ENCODE results near the gene C8G.

C8G gene

GRCh38 chr9:136968333-136969127, 23.5 kb downstream of the C8G start:
- no peak for DNase-seq (ENCODE audit: low spot score)

- DNase-seq (ENCODE audit: low spot score), result no peak
Measured at GRCh38 chr9:136969150-136969549, 24.1 kb downstream of the C8G start.

GRCh38 chr9:136969774-136970173, 24.7 kb downstream of the C8G start:
- no peak for DNase-seq (ENCODE audit: low spot score)

- DNase-seq (ENCODE audit: low spot score), result no peak
Measured at GRCh38 chr9:136970361-136970760, 25.3 kb downstream of the C8G start.

GRCh38 chr9:136971746-136972145, 26.7 kb downstream of the C8G start:
- no peak for DNase-seq (ENCODE audit: low spot score)

GRCh38 chr9:136972335-136972734, 27.3 kb downstream of the C8G start:
- DNase-seq (ENCODE audit: low spot score), result no peak

- no peak for DNase-seq (ENCODE audit: low spot score)
Measured at GRCh38 chr9:136972743-136973142, 27.7 kb downstream of the C8G start.

- no peak for DNase-seq (ENCODE audit: low spot score)
Measured at GRCh38 chr9:136973618-136974617, 28.9 kb downstream of the C8G start.

- no peak for DNase-seq (ENCODE audit: low spot score)
Measured at GRCh38 chr9:136974817-136975535, 29.9 kb downstream of the C8G start.

- no peak for DNase-seq (ENCODE audit: low spot score)
Measured at GRCh38 chr9:136975644-136976043, 30.6 kb downstream of the C8G start.

- DNase-seq (ENCODE audit: low spot score), result no peak
Measured at GRCh38 chr9:136977223-136977622, 32.2 kb downstream of the C8G start, which contains the start of gene PTGDS. PTGDS (plus strand) TSS chr9:136977504; CDS start chr9:136977579, 75 bp downstream.

GRCh38 chr9:136977649-136978072, 32.6 kb downstream of the C8G start:
- DNase-seq (ENCODE audit: low spot score), result no peak

- peak; percentile 94 for DNase-seq (ENCODE audit: low spot score)
Measured at GRCh38 chr9:136978073-136978864, 33.2 kb downstream of the C8G start.

- DNase-seq (ENCODE audit: low spot score), result no peak
Measured at GRCh38 chr9:136978865-136979544, 34.0 kb downstream of the C8G start.

GRCh38 chr9:136979769-136980587, 34.9 kb downstream of the C8G start:
- DNase-seq (ENCODE audit: low spot score), result no peak

GRCh38 chr9:136980669-136981478, 35.8 kb downstream of the C8G start:
- no peak for DNase-seq (ENCODE audit: low spot score)

- no peak for DNase-seq (ENCODE audit: low spot score)
Measured at GRCh38 chr9:136981588-136982231, 36.7 kb downstream of the C8G start.

Measured in ecto neural progenitor cell (in vitro differentiated cells).